ENCODE measurements around the gene ARID1B.

GRCh38 chr6:156938143-156938542 is 161.0 kb downstream of the ARID1B start:
- TF ChIP-seq, protein P1, sequence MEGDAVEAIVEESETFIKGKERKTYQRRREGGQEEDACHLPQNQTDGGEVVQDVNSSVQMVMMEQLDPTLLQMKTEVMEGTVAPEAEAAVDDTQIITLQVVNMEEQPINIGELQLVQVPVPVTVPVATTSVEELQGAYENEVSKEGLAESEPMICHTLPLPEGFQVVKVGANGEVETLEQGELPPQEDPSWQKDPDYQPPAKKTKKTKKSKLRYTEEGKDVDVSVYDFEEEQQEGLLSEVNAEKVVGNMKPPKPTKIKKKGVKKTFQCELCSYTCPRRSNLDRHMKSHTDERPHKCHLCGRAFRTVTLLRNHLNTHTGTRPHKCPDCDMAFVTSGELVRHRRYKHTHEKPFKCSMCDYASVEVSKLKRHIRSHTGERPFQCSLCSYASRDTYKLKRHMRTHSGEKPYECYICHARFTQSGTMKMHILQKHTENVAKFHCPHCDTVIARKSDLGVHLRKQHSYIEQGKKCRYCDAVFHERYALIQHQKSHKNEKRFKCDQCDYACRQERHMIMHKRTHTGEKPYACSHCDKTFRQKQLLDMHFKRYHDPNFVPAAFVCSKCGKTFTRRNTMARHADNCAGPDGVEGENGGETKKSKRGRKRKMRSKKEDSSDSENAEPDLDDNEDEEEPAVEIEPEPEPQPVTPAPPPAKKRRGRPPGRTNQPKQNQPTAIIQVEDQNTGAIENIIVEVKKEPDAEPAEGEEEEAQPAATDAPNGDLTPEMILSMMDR (IDR thresholded peaks at IDR 0.05; ENCODE audit: insufficient read depth, low read length, poor library complexity, severe bottlenecking) = no peak
- TF ChIP-seq EZH2phosphoT487 (conservative IDR thresholded peaks at IDR 0.05; ENCODE audit: low read length) = no peak
